Suppressor macrophage treated with lipopolysaccharide for 4 hours (primary cell): ENCODE results near the gene THAP7.

Experiments
- DNase-seq: peaks from one replicate; pipeline ENCODE4 v3.0.0-alpha.2; 2020

Gene THAP7

GRCh38 chr22:20992456-20993303 is 9.2 kb downstream of the THAP7 start:
- DNase-seq, result no peak

GRCh38 chr22:20992056-20992442 is 9.9 kb downstream of the THAP7 start:
- no peak for DNase-seq

GRCh38 chr22:20991252-20992055 is 10.5 kb downstream of the THAP7 start:
- DNase-seq, result no peak

GRCh38 chr22:20990184-20991180 is 11.4 kb downstream of the THAP7 start:
- no peak for DNase-seq

- no peak for DNase-seq
Measured at GRCh38 chr22:20989323-20990138, 12.4 kb downstream of the THAP7 start.

- DNase-seq, result no peak
Measured at GRCh38 chr22:20988573-20989322, 13.2 kb downstream of the THAP7 start.

GRCh38 chr22:20987375-20987774 is 14.5 kb downstream of the THAP7 start:
- no peak for DNase-seq

GRCh38 chr22:20986365-20986764 is 15.6 kb downstream of the THAP7 start:
- no peak for DNase-seq

- no peak for DNase-seq
Measured at GRCh38 chr22:20985720-20986119, 16.2 kb downstream of the THAP7 start.

- no peak for DNase-seq
Measured at GRCh38 chr22:20983081-20983771, 18.7 kb downstream of the THAP7 start.

- DNase-seq, result no peak
Measured at GRCh38 chr22:20982563-20982882, 19.4 kb downstream of the THAP7 start.

- peak; percentile 89 for DNase-seq
Measured at GRCh38 chr22:20981787-20982562, 19.9 kb downstream of the THAP7 start, which contains the start of gene LZTR1. Gene LZTR1 (plus strand): TSS chr22:20982297. CDS start chr22:20982372, 75 bp downstream.

GRCh38 chr22:20980938-20981722 is 20.8 kb downstream of the THAP7 start:
- DNase-seq, result no peak

GRCh38 chr22:20980523-20980922 is 21.4 kb downstream of the THAP7 start:
- no peak for DNase-seq

GRCh38 chr22:20979940-20980453 is 21.9 kb downstream of the THAP7 start:
- no peak for DNase-seq

GRCh38 chr22:20979243-20979809 is 22.6 kb downstream of the THAP7 start:
- peak; percentile 61 for DNase-seq

GRCh38 chr22:20978419-20978818 is 23.5 kb downstream of the THAP7 start:
- no peak for DNase-seq

GRCh38 chr22:20977516-20978170 is 24.3 kb downstream of the THAP7 start:
- no peak for DNase-seq
